GM12801 (cell line): Measurements from ENCODE around the gene ZBTB7C.

Experiments used
- TF ChIP-seq, protein P1 (sequence below): IDR thresholded peaks from one replicate; pipeline ENCODE4 v1.5.1; 2011; ENCODE audit warnings: control low read depth; ENCODE audit not compliant: insufficient read length; ENCODE audit errors: extremely low read depth

The ZBTB7C gene

DNA sequence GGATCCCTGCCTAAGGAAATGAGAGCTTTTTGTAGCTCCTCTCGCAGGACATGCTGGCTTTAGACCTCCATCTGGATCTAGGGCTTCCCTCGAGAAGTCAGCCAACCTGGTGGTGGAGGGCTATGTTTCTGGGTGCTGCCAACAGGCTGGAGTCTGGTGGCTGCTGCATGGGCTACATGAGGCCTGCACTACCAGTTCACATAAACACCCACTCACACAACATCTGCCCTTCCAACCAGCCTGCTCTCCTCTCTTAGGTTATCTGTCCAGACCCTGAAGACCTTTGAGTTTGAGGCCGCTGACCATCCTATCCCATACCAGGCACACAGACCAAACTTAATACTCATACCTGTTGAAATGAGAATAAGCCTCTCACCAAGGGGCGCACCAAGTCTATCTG, 427.4 kb downstream of the ZBTB7C start:
- TF ChIP-seq, protein P1, sequence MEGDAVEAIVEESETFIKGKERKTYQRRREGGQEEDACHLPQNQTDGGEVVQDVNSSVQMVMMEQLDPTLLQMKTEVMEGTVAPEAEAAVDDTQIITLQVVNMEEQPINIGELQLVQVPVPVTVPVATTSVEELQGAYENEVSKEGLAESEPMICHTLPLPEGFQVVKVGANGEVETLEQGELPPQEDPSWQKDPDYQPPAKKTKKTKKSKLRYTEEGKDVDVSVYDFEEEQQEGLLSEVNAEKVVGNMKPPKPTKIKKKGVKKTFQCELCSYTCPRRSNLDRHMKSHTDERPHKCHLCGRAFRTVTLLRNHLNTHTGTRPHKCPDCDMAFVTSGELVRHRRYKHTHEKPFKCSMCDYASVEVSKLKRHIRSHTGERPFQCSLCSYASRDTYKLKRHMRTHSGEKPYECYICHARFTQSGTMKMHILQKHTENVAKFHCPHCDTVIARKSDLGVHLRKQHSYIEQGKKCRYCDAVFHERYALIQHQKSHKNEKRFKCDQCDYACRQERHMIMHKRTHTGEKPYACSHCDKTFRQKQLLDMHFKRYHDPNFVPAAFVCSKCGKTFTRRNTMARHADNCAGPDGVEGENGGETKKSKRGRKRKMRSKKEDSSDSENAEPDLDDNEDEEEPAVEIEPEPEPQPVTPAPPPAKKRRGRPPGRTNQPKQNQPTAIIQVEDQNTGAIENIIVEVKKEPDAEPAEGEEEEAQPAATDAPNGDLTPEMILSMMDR: no peak

DNA sequence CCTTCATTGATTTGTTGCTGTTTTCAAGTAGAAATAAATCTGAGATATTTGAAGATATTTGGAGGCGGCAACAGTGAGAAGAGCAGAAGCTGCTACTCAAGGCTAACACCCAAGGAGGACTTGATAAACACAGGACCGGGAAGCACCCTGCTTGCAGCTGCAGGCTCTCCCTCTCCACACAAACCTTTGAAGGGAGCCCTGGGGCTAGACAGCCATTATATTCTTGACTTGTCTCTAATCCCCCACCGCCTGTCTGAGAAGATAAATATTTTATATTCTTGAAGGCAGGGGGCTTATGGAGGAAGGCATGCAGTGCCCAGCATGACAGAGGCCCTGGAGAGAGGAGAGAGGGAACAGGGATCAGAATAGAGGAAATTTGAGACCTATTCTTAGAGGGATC, 427.9 kb downstream of the ZBTB7C start:
- TF ChIP-seq, protein P1: no peak

DNA sequence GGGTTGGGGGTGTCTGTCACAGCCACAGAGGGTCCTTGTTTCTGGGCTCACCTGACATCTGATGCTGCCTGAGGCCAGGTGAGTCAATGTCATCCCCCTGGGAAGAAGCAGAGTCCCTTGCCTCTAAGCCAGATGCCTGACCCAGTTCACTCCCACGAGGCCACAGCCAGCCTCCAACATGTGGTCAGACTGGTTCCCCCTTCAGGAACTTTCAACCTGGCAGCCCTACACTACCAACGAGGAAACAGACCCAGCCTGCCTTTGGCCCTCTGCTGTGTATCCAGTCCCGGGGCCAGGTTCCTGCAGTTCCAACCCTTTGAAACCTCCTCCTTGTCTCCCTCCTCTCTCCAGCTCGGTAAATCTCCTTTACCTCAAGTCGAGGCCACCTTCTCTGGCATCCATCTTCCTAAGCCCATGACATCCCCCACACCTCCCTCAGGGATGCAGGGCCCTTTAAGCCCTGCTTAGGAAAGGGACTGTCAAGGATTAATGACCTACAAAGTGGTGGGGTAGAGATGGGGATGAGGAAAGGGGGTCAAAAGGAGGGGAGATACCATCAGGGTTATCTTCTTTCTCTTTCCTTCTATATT, 429.5 kb downstream of the ZBTB7C start:
- TF ChIP-seq, protein P1: no peak

DNA sequence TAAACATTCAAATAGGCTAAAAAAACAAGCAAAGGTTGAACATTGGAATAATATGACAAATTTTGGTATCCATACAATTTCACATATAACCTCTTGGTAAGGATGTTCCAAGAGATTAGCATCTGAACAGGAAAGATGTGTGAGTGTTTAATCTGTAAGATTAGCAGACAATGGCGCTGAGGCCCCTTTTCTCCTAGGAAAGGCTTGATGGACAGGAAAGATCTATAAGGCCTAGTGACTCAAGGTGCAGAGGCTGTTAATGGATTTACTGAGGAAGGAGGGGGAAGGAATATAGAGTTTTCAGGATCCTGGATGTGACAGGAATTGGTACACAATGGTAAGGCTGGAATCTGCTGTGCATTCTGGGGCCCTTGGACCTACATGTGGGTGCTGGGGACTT, 430.6 kb downstream of the ZBTB7C start:
- TF ChIP-seq, protein P1: no peak

DNA sequence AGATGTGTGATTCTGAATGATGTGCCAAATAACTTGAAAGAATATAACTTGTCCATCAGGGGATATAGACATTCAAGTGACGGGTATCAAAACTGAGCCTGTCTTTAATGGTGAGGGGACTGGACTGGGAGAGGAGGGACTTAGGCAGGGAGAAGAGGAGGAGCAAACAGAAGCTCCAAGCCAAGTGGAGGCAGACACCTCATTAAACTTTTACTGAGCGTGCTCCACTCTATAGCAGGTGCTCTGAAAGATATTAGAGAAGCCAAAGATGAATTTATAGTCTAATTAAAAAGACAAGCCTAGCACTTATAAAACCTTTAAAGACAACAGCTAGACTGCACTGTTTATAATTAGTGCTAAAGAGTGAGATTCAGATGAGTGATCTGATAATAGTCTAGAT, 431.0 kb downstream of the ZBTB7C start:
- TF ChIP-seq, protein P1: no peak
